ENCODE measurements around the gene ZNF821.
"Not testable (repeated sequence)": the region's sequence is repeated elsewhere in the genome, so short reads cannot be mapped to it uniquely, and the experiment has no call there.

ZNF821 gene

DNA sequence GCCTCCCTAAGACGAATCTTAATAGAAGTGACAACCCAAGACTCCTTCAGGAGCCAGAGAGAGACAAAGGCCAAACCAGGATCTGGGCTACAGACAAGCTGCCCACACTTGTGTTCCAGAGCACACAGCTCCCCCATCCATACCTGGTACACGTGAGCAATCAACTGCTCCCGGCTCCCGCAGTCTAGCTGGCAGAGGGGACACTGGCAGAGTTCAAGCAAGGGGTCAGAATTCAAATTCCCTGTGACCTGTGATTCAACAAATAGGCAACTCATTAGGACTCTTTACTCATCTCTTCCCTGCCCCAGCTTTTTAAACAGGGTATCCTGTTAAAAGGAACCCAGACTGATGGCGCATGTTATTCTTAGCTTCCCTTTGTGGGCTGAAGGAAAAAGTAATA, 20.0 kb downstream of the ZNF821 start:
- no peak overlapping the region for H3K4me3 ChIP-seq (ENCODE audit: low read depth, low read length)

GRCh38 chr16:71859762-71860521, 24.0 kb downstream of the ZNF821 start:
- no peak overlapping the region for H3K4me3 ChIP-seq (ENCODE audit: low read depth, low read length)

DNA sequence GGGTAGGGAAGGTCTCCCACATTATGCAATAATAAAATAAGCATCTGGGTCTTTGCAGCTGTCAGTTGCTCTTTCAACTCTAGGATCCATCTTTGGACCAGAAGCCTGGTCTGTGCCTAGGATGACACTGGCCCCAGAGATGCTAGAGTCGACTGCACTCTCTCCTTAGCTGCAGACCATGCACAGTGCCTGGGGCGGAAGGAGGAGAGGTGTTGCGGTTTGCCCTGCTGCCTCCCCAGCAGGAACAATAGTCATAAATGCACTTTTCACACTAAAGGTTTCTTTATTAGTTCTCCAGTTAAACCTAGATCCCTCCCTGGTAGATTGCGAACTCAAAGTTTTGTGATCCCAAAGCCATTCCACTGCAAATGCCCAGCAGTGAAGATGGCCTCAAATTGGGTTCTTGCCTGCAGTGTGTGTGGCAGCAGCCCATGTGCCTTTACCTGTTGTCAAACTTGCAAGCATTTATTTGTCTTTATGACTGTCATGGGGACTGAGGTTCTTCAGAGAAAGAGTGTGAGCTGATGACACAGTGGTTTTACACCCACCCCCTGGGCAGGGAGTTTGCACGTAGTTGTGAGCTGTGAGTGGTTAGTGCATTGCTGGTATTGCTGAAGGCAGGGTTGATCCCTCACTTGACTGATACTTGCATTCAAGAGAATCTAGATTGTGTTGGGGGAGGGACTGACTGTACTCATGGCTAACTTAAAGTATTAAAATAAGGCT, 27.9 kb downstream of the ZNF821 start:
- no peak overlapping the region for H3K4me3 ChIP-seq (ENCODE audit: low read depth, low read length)

- H3K4me3 ChIP-seq (ENCODE audit: low read depth, low read length), result no peak overlapping the region
Observed at GRCh38 chr16:71854369-71854948, 29.5 kb downstream of the ZNF821 start.

- H3K4me3 ChIP-seq (ENCODE audit: low read depth, low read length), result no peak overlapping the region
Observed at GRCh38 chr16:71853413-71853812, 30.6 kb downstream of the ZNF821 start.

GRCh38 chr16:71852561-71852960, 31.4 kb downstream of the ZNF821 start:
- H3K4me3 ChIP-seq (ENCODE audit: low read depth, low read length), result no peak overlapping the region

GRCh38 chr16:71852158-71852557, 31.8 kb downstream of the ZNF821 start:
- H3K4me3 ChIP-seq (ENCODE audit: low read depth, low read length), result no peak overlapping the region

DNA sequence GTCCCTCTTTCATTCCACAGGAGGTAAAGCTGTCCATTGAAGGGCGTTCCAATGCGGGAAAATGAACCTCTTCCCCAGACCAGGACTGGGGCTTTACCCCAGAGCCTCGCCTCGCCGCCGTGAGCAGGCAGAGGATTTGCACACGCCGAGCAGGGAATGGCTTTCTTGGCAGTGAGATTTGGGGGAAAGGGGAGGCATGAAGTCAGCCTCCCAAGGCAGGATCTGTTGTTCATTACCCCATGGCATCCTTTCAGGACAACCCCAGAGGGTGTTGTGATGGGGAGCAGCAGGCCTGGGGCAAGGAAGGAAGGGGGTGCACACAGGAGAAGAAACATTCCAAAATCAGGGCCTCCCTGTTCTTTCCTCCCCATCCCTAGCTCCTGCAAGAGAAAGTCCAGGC, 32.2 kb downstream of the ZNF821 start:
- no peak overlapping the region for H3K4me3 ChIP-seq (ENCODE audit: low read depth, low read length)

DNA sequence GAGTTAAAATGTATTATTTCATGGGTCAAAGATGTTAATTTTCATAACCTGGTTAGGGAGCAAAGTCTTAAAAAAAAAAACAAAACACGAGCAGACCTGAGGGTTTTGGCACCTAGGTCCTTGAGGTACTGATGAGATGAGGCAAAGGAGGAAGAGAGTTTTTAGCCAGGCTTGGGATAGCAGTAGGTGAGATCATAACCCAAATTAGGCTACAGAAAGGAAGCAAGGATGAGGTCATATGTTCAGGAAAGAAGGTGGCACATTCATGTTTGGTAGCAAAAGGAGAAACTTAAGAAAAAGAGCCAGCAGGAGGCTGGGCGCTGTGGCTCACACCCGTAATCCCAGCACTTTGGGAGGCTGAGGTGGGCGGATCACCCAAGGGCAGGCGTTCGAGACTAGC, 35.4 kb downstream of the ZNF821 start:
- no peak overlapping the region for H3K4me3 ChIP-seq (ENCODE audit: low read depth, low read length)

DNA sequence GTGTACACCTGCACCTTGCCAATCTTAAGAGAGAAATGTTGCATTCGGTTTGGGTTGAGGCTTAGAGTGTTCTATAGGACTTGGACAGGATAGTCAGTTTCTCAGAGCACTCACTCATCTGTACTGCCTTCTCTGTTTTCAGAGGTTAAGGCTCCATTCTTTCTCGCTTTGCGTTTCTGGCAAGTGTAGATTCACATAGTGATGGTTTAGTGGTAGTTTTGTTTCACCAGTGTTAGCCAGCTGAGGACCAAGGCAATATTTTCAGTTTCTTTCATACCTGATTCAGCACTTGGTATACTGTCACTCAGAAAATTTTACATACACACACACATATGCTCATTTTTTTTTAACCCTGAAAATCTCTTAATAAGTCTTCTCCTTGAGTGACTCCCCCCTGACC, 36.9 kb downstream of the ZNF821 start:
- H3K4me3 ChIP-seq (ENCODE audit: low read depth, low read length), result peak overlapping the region; percentile 96

- H3K4me3 ChIP-seq (ENCODE audit: low read depth, low read length), result peak overlapping the region; percentile 96
Observed at GRCh38 chr16:71846431-71846830, 37.6 kb downstream of the ZNF821 start.

- peak within 1 kb of the TSS; percentile 96 for H3K4me3 ChIP-seq (ENCODE audit: low read depth, low read length)
Observed at GRCh38 chr16:71845639-71846430, 38.1 kb downstream of the ZNF821 start, which contains the start of gene ATXN1L. Gene ATXN1L, plus strand, starts transcription at chr16:71845976. Its CDS starts 3,765 bp downstream, at chr16:71849741.

DNA sequence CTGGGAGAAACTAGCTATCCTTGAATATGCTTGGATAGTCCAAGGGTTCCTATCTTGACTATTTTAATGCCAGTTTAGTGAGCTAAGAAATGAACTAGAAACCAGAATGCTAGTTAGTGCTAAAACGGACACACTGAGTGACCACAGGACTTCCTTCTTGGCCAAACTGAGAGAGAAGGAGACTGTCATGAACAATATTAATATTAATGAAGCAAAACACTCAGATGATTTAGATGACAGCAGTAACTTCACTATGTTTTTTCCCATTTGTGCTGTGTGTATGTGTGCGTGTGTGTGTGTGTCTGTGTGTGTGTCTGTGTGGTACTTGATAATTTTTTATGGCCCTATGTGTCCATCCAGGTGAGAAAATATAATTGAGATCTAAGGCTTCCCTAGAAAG, 40.4 kb downstream of the ZNF821 start:
- no peak overlapping the region for H3K4me3 ChIP-seq (ENCODE audit: low read depth, low read length)

DNA sequence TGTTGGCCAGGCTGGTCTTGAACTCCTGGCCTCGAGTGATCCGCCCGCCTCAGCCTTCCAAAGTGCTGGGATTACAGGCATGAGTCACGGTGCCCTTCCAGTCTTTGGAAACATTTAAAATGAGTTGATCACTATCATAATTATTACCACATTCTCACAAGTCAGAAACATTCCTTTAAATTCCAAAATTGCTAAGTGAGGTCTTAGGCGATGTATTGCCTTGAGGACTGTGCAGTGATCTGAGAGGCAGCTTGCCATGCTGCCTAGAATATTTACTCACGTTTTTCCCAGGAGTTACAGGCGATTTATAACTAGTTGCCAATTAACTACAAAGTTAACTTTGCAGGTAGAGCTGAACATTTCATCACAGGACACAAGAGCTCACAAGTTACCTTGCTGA, 43.9 kb downstream of the ZNF821 start:
- H3K4me3 ChIP-seq (ENCODE audit: low read depth, low read length), result no peak overlapping the region

GRCh38 chr16:71837150-71837549, 46.8 kb downstream of the ZNF821 start:
- no peak overlapping the region for H3K4me3 ChIP-seq (ENCODE audit: low read depth, low read length)

- no peak overlapping the region for H3K4me3 ChIP-seq (ENCODE audit: low read depth, low read length)
Observed at GRCh38 chr16:71834291-71834690, 49.7 kb downstream of the ZNF821 start.

- not testable (repeated sequence) for H3K4me3 ChIP-seq (ENCODE audit: low read depth, low read length)
Observed at GRCh38 chr16:71832112-71832511, 51.9 kb downstream of the ZNF821 start.

- not testable (repeated sequence) for H3K4me3 ChIP-seq (ENCODE audit: low read depth, low read length)
Observed at GRCh38 chr16:71831698-71832097, 52.3 kb downstream of the ZNF821 start.

DNA sequence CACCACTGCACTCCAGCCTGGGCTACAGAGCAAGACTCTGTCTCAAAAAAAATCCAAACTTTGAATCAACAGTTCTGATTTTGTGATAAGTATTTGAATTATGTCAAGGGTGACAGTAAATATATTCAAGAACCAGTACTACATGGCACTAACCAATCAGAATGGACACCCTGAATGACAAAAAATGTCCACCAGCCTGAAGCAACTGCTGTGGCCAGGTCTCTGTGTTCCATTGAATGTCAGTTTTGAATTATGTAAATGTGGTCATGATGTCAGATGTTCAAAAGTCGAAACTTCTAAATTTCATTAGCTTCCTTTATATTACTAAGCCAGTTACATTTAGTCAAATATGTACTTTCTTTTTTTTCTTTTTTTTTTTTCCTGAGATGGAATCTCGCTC, 53.6 kb downstream of the ZNF821 start:
- H3K4me3 ChIP-seq (ENCODE audit: low read depth, low read length), result no peak overlapping the region

- H3K4me3 ChIP-seq (ENCODE audit: low read depth, low read length), result no peak overlapping the region
Observed at GRCh38 chr16:71826533-71827017, 57.4 kb downstream of the ZNF821 start.

GRCh38 chr16:71817155-71817500, 66.9 kb downstream of the ZNF821 start:
- not testable (repeated sequence) for H3K4me3 ChIP-seq (ENCODE audit: low read depth, low read length)

Data from iPS-11a (cell line).